Adrenal gland (tissue), 5 donors: ENCODE results near the gene FYB1.

Source experiments
- CTCF ChIP-seq, 6 experiments: fragments of 450-650 bp in 4 of 6; fragments of 200-600 bp in 2 of 6; sonication (generic) in 1 of 6; IDR thresholded peaks; 1 replicate in 5 of 6; 2 replicates in 1 of 6; pipeline versions ENCODE4 v1.5.1 to v1.8.0; 2016 to 2021; ENCODE audit warnings: antibody characterized with exemption in 6 of 6, mild to moderate bottlenecking in 2 of 6, moderate library complexity in 1 of 6
- POLR2A ChIP-seq, 2 donors: fragments of 450-650 bp; IDR thresholded peaks; one replicate each; pipeline ENCODE4 v1.6.1; 2017; ENCODE audit warnings: antibody characterized with exemption in 2 of 2, mild to moderate bottlenecking in 2 of 2, moderate library complexity in 1 of 2
- donor health status: DM: no; HTN: no; CAD: no.

DNA sequence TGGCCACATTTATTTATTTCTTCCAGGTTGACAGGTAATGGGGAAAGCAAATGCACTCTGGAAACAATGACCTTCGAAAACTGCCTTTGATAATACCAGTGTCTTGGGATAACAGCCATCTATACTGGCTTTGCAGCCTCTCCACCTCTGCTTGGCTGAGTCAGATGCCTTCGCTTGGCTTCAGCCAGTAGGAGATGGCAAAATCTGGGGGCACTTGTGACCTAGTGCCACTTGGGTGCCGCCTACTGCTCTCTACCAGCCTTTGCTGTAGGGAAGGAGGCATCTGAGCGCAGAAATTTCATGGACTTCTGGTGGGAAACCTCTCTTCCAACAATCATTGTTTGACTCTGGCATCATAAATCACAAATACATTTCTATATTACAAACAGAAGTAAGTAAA, 21.8 kb downstream of the FYB1 start:
- TF ChIP-seq CTCF (IDR thresholded peaks at IDR 0.05) (no peak), POLR2A (IDR thresholded peaks at IDR 0.05) (no peak)
